ENCODE measurements around the gene INHBE. TPM values are rescaled to one million over a fixed set of nuclear protein-coding genes. Genes with fewer than 3 reads are reported as not detected.
"Not testable (repeated sequence)": the region's sequence is repeated elsewhere in the genome, so short reads cannot be mapped to it uniquely, and the experiment has no call there.

The INHBE gene
- total RNA-seq, 4 donors from 2014 or later = not detected

DNA sequence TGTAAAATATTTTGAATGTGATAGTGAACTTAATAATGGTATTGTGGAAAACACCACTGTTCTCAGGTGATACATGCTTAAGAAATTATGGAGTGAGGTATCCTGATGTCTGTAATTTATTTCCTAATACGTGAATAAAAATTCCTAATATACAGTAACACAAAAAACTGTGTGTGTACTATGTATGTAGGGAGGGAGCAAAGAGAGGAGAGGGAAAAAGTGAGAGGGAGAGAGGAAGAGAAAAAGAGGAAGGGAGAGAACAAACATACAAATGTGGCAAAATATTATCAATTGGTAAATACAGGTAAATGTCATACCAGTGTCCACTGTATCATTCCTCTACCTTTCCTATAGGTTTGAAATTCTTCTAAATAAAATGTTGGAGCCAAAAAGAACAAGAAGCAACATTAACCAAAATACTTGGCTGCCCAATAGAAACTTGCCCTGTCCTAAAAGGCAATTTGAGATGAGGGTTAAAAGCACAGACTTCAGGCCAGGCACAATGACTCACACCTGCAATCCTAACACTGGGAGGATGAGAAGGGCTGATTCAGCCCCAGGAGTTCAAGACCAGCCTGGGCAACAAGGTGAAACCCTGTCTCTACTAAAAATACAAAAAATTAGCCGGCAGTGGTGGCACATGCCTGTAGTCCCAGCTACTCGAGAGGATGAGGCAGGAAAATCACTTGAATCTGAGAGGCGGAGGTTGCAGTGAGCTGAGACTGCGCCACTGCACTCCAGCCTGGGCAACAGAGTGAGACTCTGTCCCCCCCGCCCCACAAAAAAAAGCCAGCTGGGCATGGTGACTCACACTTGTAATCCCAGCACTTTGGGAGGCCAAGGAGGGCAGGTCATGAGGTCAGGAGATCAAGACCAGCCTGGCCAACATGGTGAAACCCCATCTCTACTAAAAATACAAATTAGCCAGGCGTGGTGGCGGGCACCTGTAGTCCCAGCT is 38.8 kb upstream of the INHBE start:
- Histone ChIP-seq H3K27ac (no peak overlapping the region), H3K27me3 (no peaks in the 10 kb centered on the region), H3K4me1 (no peaks in the 10 kb centered on the region), H3K4me3 (no peak overlapping the region), H3K36me3 (no peaks in the 10 kb centered on the region), H3K9me3 (no peaks in the 10 kb centered on the region)
- 90% methylated on average over 6 to 8 of the region's 8 CpGs for WGBS, 2 donors (ENCODE audit: low coverage in 1 of 2)
- in situ Hi-C loops (cut with MboI; ENCODE audit: low pct_ligation_motif_present in 1 of 4, low pct_unique_long_range_greater_than_20kb in 1 of 4, low sequenced_read_pairs in 3 of 4) = no loop called here
- DNase-seq = no peak
- intact Hi-C loops (cut with DNase I; ENCODE audit: low total_unique reads) = no loop called here
- TF ChIP-seq, protein P1, sequence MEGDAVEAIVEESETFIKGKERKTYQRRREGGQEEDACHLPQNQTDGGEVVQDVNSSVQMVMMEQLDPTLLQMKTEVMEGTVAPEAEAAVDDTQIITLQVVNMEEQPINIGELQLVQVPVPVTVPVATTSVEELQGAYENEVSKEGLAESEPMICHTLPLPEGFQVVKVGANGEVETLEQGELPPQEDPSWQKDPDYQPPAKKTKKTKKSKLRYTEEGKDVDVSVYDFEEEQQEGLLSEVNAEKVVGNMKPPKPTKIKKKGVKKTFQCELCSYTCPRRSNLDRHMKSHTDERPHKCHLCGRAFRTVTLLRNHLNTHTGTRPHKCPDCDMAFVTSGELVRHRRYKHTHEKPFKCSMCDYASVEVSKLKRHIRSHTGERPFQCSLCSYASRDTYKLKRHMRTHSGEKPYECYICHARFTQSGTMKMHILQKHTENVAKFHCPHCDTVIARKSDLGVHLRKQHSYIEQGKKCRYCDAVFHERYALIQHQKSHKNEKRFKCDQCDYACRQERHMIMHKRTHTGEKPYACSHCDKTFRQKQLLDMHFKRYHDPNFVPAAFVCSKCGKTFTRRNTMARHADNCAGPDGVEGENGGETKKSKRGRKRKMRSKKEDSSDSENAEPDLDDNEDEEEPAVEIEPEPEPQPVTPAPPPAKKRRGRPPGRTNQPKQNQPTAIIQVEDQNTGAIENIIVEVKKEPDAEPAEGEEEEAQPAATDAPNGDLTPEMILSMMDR (IDR thresholded peaks at IDR 0.05) = no peak
- no peak for TF ChIP-seq EP300 (IDR thresholded peaks at IDR 0.05; ENCODE audit: low read depth)
- TF ChIP-seq POLR2A (IDR thresholded peaks at IDR 0.05) = no peak
- no peak for TF ChIP-seq POLR2AphosphoS5 (IDR thresholded peaks at IDR 0.05)

DNA sequence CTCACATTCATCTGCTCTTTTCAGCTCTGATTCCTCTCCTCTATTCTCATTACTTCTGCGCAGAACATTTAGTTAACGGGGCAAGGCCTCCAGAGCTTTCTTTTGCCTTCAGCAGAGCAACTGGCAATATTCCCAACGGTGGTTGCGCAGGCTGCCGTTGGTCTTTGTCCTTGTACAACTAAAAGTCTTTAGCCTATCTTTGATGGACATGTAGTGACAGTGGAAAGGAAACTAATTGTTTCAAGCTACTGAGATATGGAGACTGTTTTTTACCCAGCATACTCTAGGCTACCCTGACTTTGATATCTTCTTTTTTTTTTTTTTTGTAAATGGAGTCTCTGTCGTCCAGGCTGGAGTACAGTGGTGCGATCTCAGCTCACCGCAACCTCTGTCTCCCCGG is 36.9 kb upstream of the INHBE start:
- 88 to 91% methylated on average over 6 to 9 of the region's 9 CpGs for WGBS, 2 donors (ENCODE audit: low coverage in 1 of 2)
- Histone ChIP-seq H3K27me3 (no peaks in the 10 kb centered on the region), H3K9me3 (no peaks in the 10 kb centered on the region), H3K4me3 (no peak overlapping the region), H3K36me3 (no peaks in the 10 kb centered on the region), H3K4me1 (no peaks in the 10 kb centered on the region), H3K27ac (no peak overlapping the region)
- in situ Hi-C loops (cut with MboI; ENCODE audit: low pct_ligation_motif_present in 1 of 4, low pct_unique_long_range_greater_than_20kb in 1 of 4, low sequenced_read_pairs in 3 of 4) = no loop called here
- TF ChIP-seq POLR2AphosphoS5 (IDR thresholded peaks at IDR 0.05) = no peak
- no peak for TF ChIP-seq EP300 (IDR thresholded peaks at IDR 0.05; ENCODE audit: low read depth)
- no peak for TF ChIP-seq POLR2A (IDR thresholded peaks at IDR 0.05)
- TF ChIP-seq, protein P1 (IDR thresholded peaks at IDR 0.05) = no peak
- intact Hi-C loops (cut with DNase I; ENCODE audit: low total_unique reads) = no loop called here
- no peak for DNase-seq

DNA sequence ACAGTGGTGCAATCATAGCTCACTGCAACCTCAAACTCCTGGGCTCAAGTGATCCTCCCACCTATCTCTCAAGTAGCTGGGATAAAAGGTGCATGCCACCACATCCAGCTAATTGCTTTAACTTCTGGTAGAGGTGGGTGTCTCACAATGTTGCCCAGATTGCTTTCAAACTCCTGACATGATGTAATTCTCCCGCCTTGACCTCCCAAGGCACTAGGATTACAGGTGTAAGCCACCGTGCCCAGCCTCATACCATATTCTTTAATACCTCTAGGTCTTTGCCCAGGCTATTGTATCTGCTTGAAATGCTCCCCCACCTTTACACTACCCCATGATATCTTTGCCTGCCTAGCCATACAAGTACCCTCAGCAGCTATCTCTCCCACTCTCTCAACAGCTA is 35.6 kb upstream of the INHBE start:
- TF ChIP-seq POLR2A (IDR thresholded peaks at IDR 0.05) (no peak), POLR2AphosphoS5 (IDR thresholded peaks at IDR 0.05) (no peak), EP300 (IDR thresholded peaks at IDR 0.05; ENCODE audit: low read depth) (no peak)
- TF ChIP-seq, protein P1 (IDR thresholded peaks at IDR 0.05) = no peak
- Histone ChIP-seq H3K4me1 (no peaks in the 10 kb centered on the region), H3K27me3 (no peaks in the 10 kb centered on the region), H3K36me3 (no peaks in the 10 kb centered on the region), H3K9me3 (no peaks in the 10 kb centered on the region), H3K4me3 (no peak overlapping the region), H3K27ac (no peak overlapping the region)
- DNase-seq = no peak
- in situ Hi-C loops (cut with MboI; ENCODE audit: low pct_ligation_motif_present in 1 of 4, low pct_unique_long_range_greater_than_20kb in 1 of 4, low sequenced_read_pairs in 3 of 4) (no loop called here), intact Hi-C loops (cut with DNase I; ENCODE audit: low total_unique reads) (no loop called here)
- WGBS, 2 donors (ENCODE audit: low coverage in 1 of 2) = 86 to 95% methylated on average over 2 of the region's 2 CpGs

DNA sequence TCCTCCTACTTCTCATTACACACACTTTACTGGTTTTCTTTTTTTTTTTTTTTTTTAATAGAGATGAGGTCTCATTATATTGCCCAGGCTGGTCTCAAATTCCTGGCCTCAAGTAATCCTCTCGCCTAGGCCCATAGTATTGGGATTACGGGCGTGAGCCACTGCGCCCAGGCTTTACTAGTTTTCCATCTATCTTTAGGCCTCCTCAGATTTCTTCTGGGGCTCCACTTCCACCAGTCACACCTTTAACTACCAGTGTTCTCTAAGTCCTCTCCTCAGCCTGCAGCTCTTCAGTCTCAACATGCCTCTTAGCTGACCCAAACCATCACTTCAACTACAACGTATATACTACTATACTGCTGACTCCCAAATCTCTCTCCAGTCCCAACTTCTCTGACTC is 34.6 kb upstream of the INHBE start:
- H3K27me3 ChIP-seq = no peaks in the 10 kb centered on the region
- H3K4me3 ChIP-seq = no peak overlapping the region
- intact Hi-C loops (cut with DNase I; ENCODE audit: low total_unique reads) (no loop called here), in situ Hi-C loops (cut with MboI; ENCODE audit: low pct_ligation_motif_present in 1 of 4, low pct_unique_long_range_greater_than_20kb in 1 of 4, low sequenced_read_pairs in 3 of 4) (no loop called here)
- no peak overlapping the region for H3K27ac ChIP-seq
- H3K4me1 ChIP-seq = no peaks in the 10 kb centered on the region
- DNase-seq = no peak
- TF ChIP-seq EP300 (IDR thresholded peaks at IDR 0.05; ENCODE audit: low read depth) = no peak
- 96 to 98% methylated on average over 4 to 5 of the region's 5 CpGs for WGBS, 2 donors (ENCODE audit: low coverage in 1 of 2)
- H3K9me3 ChIP-seq = no peaks in the 10 kb centered on the region
- H3K36me3 ChIP-seq = no peaks in the 10 kb centered on the region

DNA sequence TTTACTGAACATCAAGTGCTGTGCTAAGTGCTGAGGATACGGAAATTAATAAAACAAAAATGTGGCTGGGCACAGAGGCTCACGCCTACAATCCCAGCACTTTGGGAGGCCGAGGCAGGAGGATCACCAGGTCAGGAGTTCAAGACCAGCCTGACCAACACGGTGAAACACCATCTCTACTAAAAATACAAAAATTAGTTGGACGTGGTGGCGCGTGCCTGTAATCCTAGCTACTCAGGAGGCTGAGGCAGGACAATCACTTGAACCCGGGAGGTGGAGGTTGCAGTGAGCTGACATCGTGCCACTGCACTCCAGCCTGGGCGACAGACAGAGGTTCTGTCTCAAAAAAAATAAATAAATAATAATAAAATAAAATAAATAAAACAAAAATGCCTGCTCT is 28.2 kb upstream of the INHBE start:
- intact Hi-C loops (cut with DNase I; ENCODE audit: low total_unique reads); H3K4me3 ChIP-seq; H3K27ac ChIP-seq; H3K36me3 ChIP-seq; DNase-seq; H3K27me3 ChIP-seq; H3K9me3 ChIP-seq: not testable (repeated sequence)
- H3K4me1 ChIP-seq = peaks cover 5 to 22% (median 8%) of the 10 kb centered on the region in 4 donors
- in situ Hi-C loops (cut with MboI; ENCODE audit: low pct_ligation_motif_present in 1 of 4, low pct_unique_long_range_greater_than_20kb in 1 of 4, low sequenced_read_pairs in 3 of 4) = loop anchor here in 1 of 4 donors (25.0 kb wide), 1 partner anchor 115 kb away; no protein-coding TSS in a partner anchor
- 92 to 100% methylated on average over 1 to 10 of the region's 10 CpGs for whole genome bisulfite sequencing, 2 donors (ENCODE audit: low coverage in 1 of 2)

All from transverse colon (tissue), 4 donors.